ENCODE results near the gene ADAMTS1. TPM values are rescaled to one million over a fixed set of nuclear protein-coding genes. Genes with fewer than 3 reads are reported as not detected.

ADAMTS1 gene
- polyA plus RNA-seq, 3 donors = 0.01 TPM; not detected in 2

DNA sequence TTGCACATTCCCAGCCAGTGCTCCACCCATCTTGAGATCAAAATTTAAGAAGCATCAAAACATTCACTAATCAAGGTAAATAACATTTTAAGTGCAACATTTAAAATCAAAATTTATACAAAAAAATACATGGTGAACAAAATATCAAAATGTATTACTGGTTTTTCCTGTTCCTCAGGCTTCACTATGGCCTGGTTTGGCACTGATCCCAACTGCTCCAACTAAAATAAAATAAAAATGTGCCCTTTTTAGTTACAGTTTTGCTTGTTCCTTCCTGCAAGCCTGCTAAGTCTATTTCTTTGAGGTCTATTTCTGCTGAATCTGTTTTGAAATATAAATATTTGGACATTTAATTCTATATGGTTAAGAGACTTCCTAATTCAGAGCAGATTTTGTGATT, 54.9 kb downstream of the ADAMTS1 start:
- Mint-ChIP-seq H3K9me3 (peaks cover 0 to 8% (median 2%) of the 10 kb centered on the region in 7 donors), H3K4me3 (no peak overlapping the region), H3K36me3 (no peaks in the 10 kb centered on the region), H3K27me3 (ENCODE audit: low read depth in 3 of 3) (peaks cover 0 to 2% (median 0%) of the 10 kb centered on the region in 3 donors), H3K27ac (no peak overlapping the region), H3K4me1 (no peaks in the 10 kb centered on the region)
- DNase-seq = no peak
- no peaks in the 10 kb centered on the region for H3K9me3 ChIP-seq (replicated peaks in 1 of 2; ENCODE audit: control insufficient read depth in 1 of 2, insufficient read depth in 1 of 2, low read length in 2 of 2)
- H3K27ac ChIP-seq (ENCODE audit: low read depth in 1 of 2, low read length in 2 of 2) = no peak overlapping the region
- H3K4me2 ChIP-seq (replicated peaks; ENCODE audit: extremely low read depth, low read length, poor library complexity, severe bottlenecking) = no peak overlapping the region
- H3K4me1 ChIP-seq (ENCODE audit: control insufficient read depth in 1 of 2, insufficient read depth in 2 of 2, low read length in 2 of 2) = no peaks in the 10 kb centered on the region
- no peak overlapping the region for H2AFZ ChIP-seq (ENCODE audit: insufficient read depth, low read depth, low read length, poor library complexity, severe bottlenecking)
- intact Hi-C loops (cut with micrococcal nuclease) = no loop called here
- TF ChIP-seq, protein P1, sequence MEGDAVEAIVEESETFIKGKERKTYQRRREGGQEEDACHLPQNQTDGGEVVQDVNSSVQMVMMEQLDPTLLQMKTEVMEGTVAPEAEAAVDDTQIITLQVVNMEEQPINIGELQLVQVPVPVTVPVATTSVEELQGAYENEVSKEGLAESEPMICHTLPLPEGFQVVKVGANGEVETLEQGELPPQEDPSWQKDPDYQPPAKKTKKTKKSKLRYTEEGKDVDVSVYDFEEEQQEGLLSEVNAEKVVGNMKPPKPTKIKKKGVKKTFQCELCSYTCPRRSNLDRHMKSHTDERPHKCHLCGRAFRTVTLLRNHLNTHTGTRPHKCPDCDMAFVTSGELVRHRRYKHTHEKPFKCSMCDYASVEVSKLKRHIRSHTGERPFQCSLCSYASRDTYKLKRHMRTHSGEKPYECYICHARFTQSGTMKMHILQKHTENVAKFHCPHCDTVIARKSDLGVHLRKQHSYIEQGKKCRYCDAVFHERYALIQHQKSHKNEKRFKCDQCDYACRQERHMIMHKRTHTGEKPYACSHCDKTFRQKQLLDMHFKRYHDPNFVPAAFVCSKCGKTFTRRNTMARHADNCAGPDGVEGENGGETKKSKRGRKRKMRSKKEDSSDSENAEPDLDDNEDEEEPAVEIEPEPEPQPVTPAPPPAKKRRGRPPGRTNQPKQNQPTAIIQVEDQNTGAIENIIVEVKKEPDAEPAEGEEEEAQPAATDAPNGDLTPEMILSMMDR (IDR thresholded peaks at IDR 0.05) = no peak
- no peak overlapping the region for H3K4me3 ChIP-seq (replicated peaks in 1 of 3; ENCODE audit: low read depth in 2 of 3, low read length in 3 of 3)
- H3K79me2 ChIP-seq (ENCODE audit: insufficient read depth, low read length) = no peaks in the 10 kb centered on the region
- no peaks in the 10 kb centered on the region for H3K27me3 ChIP-seq (ENCODE audit: control insufficient read depth in 2 of 2, insufficient read depth in 2 of 2, low read length in 2 of 2)
- H3K9ac ChIP-seq (ENCODE audit: insufficient read depth, low read length, poor library complexity, severe bottlenecking) = no peak overlapping the region
- no peaks in the 10 kb centered on the region for H4K20me1 ChIP-seq (ENCODE audit: insufficient read depth, low read length)
- H3K36me3 ChIP-seq (replicated peaks in 1 of 2; ENCODE audit: control insufficient read depth in 1 of 2, insufficient read depth in 2 of 2, low read length in 2 of 2) = no peaks in the 10 kb centered on the region

DNA sequence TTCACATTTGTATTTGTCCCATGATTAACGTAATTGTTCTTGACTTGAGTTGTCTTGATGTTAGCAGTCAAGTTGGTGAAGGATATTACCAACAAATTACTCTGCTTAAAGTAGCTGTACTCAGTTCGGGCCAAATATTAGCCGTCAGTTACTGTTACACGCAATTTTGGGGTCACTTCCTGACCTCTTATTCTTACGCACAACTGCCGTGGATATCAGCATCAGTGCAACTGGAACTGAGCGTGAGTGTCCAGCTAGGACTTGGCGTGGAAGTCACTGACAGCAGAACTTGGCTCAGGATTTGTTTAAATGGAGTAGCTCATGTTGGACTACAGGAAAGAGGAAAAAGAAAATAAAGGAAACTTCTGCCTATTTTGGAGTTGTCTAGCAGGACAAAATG, 56.4 kb downstream of the ADAMTS1 start:
- no peaks in the 10 kb centered on the region for H3K9me3 ChIP-seq (replicated peaks in 1 of 2; ENCODE audit: control insufficient read depth in 1 of 2, insufficient read depth in 1 of 2, low read length in 2 of 2)
- Mint-ChIP-seq H3K9me3 (peaks cover 0 to 8% (median 2%) of the 10 kb centered on the region in 7 donors), H3K27ac (peak overlapping the region in 1 of 7 donors; percentile 70), H3K4me1 (no peaks in the 10 kb centered on the region), H3K4me3 (no peak overlapping the region), H3K36me3 (no peaks in the 10 kb centered on the region), H3K27me3 (ENCODE audit: low read depth in 3 of 3) (peaks cover 0 to 2% (median 0%) of the 10 kb centered on the region in 3 donors)
- no peak overlapping the region for H3K27ac ChIP-seq (ENCODE audit: low read depth in 1 of 2, low read length in 2 of 2)
- H3K4me2 ChIP-seq (replicated peaks; ENCODE audit: extremely low read depth, low read length, poor library complexity, severe bottlenecking) = no peak overlapping the region
- no peak overlapping the region for H3K4me3 ChIP-seq (replicated peaks in 1 of 3; ENCODE audit: low read depth in 2 of 3, low read length in 3 of 3)
- H3K9ac ChIP-seq (ENCODE audit: insufficient read depth, low read length, poor library complexity, severe bottlenecking) = no peak overlapping the region
- no peaks in the 10 kb centered on the region for H4K20me1 ChIP-seq (ENCODE audit: insufficient read depth, low read length)
- intact Hi-C loops (cut with micrococcal nuclease) = no loop called here
- DNase-seq = no peak
- no peaks in the 10 kb centered on the region for H3K79me2 ChIP-seq (ENCODE audit: insufficient read depth, low read length)
- 85% methylated on average over 7 of the region's 8 CpGs for WGBS (ENCODE audit: insufficient coverage)
- H3K36me3 ChIP-seq (replicated peaks in 1 of 2; ENCODE audit: control insufficient read depth in 1 of 2, insufficient read depth in 2 of 2, low read length in 2 of 2) = no peaks in the 10 kb centered on the region
- H3K4me1 ChIP-seq (ENCODE audit: control insufficient read depth in 1 of 2, insufficient read depth in 2 of 2, low read length in 2 of 2) = no peaks in the 10 kb centered on the region
- no peaks in the 10 kb centered on the region for H3K27me3 ChIP-seq (ENCODE audit: control insufficient read depth in 2 of 2, insufficient read depth in 2 of 2, low read length in 2 of 2)
- no peak overlapping the region for H2AFZ ChIP-seq (ENCODE audit: insufficient read depth, low read depth, low read length, poor library complexity, severe bottlenecking)
- TF ChIP-seq, protein P1 (IDR thresholded peaks at IDR 0.05) = no peak

Other genes with a start within 250 kb of the ADAMTS1 start
- gene ADAMTS5, start 121.7 kb upstream of the ADAMTS1 start, polyA plus RNA-seq = 1 to 10 TPM in 2 of 3 donors, under 1 TPM in 1; 0.86 to 1.1 (median 1.0) TPM